G401.6 (cell line): ENCODE measurements around the gene ZBTB39.
A peak's percentile ranks its signal among the peaks of the same experiment; 100 is the strongest.
"Not testable (repeated sequence)": the region's sequence is repeated elsewhere in the genome, so short reads cannot be mapped to it uniquely, and the experiment has no call there.

ENCODE experiments used
- FAIRE-seq: peaks from 2 replicates; lab custom pipeline; 2012; peaks lifted over from hg19 to GRCh38; lab: Jason Lieb, UNC

Gene ZBTB39

DNA sequence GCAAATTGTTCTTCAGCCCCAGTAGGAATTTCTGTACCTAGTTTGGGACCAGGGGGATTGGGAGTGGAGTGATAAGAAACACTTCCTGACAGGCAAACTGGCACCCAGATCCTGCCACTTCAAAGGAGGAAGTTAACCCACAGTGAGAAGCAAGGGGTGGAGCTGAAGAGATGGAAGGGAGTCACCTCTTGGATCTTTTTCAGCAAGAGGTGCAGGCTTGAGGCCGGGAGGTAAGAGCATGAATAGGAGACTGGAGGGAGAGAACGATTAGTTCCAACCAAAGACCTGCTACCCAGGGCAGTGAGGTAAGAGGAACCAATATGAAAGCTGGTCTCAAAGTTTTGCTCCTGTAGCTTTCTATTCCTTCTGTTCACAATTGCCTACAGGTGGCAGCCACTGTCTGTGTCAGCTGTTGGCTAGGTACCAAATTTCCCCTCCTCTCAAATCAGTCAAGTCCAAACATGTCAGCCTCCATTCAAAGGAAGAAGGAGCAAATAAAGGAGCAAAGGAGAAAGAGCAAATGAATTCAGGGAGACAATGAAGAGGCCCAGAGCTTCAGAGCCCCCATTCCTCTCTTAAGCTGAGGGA lies 24.9 kb upstream of the ZBTB39 start:
- no peak for FAIRE-seq

DNA sequence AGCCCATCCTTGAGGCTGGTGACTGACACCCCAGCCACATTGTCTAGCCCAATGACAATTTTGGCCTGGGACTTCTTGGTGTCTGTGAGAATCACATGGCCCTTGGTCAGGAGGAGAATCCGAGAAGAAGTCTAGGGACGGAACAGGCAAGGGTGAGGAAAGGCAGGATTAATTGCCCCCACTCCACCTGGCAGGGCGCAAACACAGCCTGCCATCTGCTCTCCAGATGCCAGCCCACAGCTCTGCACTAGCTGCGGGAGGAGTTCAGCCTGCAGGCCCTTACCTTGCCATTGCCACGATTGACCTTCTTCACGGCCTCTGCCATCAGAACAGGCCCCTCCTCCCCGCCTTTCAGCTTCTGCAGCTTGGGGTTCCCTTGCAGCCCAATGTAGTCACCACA lies 23.1 kb upstream of the ZBTB39 start:
- FAIRE-seq = no peak

DNA sequence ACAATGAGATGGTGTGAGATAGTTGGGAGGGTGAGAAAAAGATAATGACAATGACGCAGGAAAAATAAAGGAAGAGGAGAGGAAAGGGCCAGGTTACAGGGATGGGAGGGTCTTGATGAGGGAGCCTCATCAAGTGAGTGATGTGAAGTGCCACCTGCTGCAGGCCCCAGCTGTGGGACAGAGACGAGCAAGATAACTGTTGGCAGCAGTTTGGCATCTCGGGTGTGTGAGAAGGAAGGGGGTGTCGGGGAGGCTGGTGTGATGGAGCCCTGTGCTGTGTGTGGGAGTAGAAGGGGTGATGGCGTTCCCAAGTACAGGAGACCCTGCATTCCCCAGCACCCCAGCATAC lies 21.4 kb upstream of the ZBTB39 start:
- FAIRE-seq = no peak

DNA sequence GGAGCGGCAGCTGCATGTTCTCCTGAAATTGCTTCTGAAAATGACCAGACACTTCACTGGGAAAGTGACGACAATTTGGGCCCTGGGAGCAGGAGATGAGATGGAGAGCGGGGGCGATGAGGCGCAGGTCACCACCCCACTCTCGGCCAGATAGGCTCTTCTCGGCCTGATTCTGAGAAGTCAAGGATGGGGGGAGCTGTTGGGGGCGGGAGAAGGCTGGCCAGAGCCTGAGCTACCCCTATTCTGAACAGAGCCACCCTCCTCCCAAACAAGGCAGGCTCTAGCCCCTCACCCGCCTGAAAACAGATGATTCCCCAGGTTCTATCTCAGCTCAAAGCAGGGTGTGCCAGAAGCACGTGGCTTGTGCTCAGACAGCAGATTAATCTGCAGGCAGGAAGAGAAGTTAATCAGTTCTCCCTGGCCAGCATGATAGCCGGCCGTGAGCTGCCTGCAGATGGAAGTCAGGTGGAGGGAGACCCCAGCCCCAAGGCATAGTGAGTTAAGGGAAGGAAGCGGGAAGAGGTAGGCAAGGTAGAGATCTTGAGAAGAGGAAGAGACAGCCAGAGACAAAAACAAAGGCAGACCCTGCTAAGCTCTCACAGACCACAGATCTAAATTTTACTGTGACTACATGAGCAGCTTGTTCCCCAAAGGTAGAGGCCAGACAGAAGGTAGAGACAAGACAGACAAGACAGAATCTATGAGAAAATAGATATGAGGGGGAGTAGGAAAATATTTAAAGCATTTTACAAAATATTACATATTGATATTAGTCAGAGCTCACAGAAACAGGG lies 20.9 kb upstream of the ZBTB39 start:
- no peak for FAIRE-seq

DNA sequence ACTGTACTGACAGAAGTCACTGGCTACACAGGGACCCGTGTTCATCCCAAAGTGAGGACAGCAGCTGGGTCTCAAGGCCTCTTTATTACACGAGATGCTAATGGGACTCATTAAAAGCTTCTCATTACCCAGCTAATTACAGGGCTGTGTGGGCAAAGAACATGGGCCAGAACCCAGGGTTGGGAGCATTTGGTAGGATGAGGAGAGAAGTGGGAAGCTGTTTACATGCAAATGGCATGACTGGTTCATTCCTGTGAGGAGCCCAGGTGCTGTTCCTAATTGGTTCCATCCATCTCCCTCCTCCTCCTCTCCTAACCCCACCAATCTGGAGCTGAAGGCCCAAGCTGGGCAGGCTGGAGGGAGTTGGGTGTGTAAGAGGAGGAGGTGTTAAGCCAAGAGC lies 18.9 kb upstream of the ZBTB39 start:
- FAIRE-seq = no peak

DNA sequence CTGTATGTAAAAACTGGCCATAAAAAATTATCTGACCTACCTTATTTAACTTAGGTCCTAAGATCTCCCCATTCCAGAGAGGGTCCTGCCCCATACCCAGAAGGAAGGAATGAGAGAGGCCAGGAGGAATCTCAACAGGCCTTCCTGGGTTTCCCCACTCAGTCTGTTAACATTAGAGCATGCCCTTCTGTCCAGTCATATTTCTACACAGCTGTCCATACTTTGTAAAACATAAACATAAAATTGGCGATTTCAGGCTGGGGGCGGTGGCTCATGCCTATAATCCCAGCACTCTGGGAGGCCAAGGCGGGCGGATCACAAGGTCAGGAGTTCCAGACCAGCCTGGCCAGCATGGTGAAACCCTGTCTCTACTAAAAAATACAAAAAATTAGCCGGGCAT lies 16.0 kb upstream of the ZBTB39 start:
- FAIRE-seq = not testable (repeated sequence)

DNA sequence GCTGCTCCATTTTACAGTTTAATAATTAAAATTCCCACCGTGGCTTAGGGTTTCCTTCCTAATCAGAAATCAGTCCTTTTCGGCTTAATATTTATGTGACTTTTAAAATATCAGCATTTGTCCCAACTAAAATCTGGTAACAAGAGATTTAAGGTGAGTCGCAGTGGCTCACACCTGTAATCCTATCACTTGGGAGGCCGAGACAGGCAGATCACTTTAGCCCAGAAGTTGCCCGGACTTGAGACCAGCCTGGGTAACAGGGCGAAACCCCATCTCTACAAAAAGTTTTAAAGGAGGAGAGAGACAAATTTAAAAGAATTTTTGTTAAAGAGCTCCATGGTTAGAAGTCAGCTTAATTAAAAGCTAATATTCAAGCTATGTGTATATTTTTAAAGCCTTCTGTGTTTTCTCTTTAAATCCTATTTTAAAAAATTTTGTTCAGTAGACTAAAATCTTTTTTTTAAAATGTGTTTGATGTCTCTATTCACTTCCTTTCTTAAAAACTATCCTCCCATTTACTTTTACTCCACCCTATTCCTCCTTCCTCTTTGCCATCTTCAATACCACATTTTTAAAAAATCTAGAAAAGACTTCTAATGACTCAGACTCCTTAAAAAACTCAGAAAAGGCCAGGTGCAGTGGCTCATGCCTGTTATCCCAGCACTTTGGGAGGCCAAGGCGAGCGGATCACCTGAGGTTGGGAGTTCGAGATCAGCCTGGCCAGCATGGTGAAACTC lies 13.8 kb upstream of the ZBTB39 start:
- FAIRE-seq = no peak

DNA sequence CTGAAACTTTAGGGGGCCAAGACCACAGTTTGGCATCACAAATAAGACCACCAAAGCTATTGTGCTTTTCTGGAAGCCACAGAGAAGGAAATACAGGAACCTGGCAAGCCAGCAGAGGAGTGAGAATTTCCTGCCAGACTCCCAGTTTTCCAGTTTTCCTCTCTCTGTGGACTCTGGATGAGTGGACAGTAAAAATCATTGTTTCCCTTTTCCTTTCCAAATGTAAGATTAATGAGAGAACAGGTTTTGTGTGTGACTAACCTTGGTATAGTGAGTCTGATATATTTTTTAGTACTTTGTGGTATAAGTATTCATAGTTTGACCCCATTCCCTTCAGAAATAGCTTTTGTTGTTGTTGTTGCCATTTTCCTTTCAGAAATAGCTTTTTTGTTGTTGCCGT lies 12.6 kb upstream of the ZBTB39 start:
- no peak for FAIRE-seq

DNA sequence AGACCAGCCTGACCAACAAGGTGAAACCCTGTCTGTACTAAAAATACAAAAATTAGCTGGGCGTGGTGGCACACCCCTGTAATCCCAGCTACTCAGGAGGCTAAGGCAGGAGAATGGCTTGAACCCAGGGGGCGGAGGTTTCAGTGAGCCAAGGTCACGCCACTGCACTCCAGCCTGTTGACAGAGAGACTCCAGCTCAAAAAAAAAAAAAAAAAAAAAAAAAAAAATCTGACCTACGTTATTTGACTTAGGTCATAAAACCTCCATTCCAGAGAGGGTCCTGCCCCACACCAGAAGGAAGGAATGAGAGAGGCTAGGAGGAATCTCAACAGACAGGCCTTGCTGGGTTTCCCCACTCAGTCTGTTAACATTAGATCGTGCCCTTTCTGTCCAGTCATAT lies 12.0 kb upstream of the ZBTB39 start:
- not testable (repeated sequence) for FAIRE-seq

DNA sequence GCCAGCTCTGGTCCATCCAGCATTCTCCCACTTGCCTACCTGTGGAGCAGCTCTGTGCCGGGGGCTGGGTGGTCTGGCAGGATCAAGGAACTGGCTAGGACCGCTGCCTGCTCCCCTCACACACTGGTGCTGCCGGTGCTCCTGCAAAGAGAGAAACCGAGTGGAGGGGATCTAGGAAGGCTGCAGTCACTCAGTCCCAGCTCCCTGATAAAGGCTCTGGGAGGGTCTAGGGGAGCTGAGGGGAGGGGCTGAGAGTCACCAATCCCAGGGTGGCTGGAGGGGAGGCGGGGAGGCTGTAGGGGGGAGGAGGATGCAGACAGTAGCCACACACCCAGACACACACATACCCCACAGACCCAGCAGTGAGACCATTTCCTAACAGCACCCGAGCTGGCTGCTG lies 10.0 kb upstream of the ZBTB39 start, which contains the start of gene TAC3:
TAC3 (minus strand) TSS at position 182 of the 400 bp plus-strand sequence. CDS start 732 bp downstream, outside the sequence.
- FAIRE-seq = no peak

DNA sequence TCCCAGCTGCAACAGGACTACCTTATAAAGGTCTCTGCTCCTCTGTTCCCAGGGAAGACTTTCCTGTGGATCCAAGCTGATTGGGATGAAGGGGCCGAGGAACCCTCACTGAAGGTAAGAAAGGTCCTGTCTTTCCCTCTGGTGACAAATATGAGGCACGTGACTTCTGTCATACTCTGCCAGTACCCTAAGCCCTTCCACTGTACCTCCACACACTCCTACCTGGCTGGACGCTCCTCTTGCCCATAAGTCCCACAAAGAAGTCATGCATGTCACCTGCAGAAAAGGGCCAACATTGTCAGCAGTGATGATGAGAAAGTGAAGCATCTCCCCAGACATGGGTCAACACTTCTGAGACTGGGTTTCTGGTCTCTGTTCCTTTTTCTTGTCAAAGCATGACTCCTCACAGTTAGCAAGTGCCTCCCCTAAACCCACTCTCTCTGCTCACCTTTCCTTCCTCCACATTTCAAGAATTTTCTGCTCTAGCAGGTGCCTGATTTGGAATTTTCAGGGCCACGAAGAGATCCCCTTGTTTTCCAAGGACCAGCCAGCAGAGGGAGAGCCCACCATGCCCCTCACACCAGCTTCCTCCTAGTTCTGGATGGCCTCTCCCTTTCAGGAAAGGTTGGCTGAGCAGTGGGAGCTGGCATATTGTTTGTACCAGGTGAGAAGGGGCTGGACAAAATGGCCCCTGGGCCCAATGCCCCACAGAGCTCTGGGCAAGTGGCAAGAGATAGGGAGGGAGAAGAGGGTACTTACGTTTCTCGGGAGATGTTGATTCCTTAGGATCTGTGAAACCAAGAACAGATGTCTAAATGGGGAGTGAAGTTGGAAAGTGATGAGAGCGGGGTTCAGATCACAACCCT lies 6.5 kb upstream of the ZBTB39 start:
- FAIRE-seq = no peak

DNA sequence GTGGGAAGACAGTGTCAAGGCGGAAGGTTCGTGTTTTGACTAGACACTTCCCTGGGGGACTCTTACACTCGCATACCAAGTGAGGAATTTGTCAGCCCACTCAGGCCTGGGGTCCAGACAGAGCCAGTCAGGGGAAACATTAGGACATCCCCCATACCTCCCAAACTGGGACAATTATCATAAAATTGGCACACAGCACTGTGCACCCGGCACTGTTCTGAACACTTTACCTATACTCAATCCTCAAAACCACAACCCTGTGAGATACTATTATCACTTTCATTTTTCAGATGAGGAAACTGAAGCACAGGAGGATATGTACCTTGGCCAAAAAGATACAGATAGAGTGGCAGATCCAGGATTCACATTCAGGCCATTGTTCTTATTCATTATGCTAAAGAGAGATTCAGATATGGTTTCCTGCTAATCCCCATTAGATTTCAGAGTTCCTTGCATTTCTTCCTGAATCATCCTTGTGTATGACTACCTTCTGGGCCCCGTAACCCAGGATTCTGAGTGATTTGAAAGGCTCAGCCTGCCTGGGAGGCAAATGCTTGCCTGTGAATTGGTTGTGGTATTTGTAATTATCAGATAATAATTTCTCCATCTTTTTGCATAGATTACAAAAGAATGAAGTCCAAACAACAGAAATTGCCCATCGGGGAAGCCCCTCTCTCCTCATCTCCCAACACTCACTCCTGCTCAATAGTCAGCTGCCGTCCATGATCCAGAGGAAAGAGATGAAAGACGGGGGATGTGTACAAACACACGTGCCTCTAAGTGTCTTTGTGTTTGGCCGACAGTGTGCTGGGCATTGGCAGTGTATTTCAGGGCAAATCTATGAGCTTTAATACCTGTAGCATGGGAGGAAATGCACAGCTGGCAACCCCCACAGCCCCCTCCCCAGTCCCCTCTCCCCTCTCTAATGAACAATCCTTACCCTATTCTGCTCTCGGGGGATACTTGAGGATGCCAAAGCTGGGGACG lies 5.4 kb upstream of the ZBTB39 start:
- FAIRE-seq = no peak

DNA sequence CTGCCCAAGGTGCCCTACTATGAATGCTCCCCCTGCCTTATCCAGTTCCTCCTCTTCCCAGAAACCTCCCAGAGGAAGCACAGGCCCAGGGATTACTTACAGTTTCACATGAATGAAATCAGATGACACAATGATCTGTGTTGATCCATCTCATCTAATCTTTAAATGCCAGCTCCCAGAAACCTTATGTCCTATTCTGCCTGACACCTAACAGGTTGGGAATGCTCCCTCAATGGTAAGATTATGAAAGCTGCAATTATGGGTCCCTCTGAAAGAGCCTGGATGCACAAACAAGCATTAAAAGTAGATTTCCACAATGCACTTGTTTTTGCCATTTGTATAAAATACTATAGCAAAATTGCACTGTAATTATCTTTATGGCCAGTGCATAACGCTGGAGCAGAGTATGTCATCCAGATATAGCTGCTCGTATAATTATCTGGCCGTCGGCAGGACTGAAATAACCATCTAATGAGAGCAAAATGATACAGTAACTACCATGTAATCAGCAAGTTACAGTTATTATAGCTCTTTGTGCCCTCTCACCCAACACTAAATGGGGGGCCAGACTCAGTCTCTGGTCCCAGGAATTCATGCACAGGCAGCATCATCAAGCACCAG lies 4.4 kb upstream of the ZBTB39 start:
- FAIRE-seq = no peak

DNA sequence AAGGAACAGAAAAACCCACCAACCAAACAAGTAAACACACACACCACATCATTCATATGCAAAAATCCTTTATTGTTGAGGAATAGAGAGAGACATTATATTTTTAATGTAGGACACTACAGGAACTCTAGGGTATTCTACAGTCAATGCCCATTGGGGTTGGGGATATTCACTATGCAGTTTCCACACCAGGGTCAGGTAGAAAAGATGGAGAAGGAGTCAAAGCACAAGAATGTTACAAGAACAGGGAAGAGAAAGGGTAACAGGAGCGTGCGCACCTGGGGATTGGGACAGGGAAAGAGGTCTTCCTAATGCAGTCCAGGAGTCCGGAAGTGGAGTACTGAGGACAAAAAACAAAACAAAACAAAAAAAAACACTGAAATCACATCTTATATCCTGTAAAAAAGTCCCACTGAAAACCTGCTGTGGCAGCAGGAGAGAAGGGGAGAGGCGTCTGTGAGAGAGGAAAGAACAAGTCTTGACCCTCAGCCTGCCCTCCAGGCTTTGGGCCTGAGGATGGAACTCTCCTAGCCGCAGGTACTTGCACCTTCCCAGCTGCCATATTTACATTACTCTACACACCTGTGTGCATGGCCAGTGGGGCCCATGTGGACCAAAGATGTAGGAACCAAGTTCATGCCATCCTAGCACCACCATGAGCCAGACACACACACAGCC lies 3.7 kb upstream of the ZBTB39 start:
- no peak for FAIRE-seq

DNA sequence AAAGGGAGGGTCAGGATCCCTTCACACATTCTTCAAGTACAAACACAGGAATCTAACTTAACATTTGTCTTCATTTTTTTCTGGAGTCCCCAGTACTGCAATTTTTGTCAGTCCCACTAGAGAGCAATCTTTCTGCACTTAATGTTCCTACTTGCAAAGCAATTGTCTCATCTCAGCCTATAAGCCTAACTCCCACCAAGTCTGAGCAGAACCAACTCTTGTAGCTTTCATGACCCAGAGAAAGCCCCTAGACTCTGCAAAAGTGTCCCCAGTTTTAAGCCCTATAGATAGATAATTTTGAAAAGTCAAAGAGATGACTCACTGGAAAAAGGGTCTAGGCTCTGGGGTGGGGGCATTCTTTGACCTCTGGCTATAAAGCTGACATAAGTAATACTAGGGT lies 1.8 kb upstream of the ZBTB39 start:
- FAIRE-seq = peak; percentile 87

DNA sequence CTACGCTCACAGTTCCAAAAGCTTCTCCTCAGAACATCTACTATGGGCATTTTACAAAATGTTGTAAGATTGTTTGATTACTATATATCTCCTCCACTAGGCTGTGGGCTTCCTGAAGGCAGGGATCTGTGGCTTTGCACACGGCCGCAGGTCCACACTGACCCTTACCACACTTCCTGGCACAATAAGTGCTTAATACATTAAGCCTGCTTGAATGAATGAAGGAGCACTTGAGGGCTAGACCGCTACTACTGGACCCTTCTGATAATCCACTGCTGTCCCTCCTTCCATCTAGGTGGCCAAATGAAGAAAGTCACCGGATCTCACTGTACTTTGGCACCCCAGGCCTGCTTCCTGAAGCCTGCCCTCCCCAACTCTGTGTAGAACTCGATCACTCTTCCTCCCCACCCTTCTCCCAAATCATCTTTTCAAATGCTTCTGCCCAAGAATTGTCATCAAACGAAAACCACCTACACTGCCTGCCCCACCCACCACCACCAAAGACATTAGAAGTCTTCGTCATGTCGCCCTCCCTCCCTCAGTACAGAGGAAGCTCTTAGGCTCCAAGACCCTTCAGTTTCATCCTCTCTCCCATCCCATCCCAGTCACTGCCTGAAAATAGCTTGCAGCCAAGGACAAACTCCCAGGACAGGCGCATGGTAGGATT lies 596 bp upstream of the ZBTB39 start:
- no peak for FAIRE-seq

DNA sequence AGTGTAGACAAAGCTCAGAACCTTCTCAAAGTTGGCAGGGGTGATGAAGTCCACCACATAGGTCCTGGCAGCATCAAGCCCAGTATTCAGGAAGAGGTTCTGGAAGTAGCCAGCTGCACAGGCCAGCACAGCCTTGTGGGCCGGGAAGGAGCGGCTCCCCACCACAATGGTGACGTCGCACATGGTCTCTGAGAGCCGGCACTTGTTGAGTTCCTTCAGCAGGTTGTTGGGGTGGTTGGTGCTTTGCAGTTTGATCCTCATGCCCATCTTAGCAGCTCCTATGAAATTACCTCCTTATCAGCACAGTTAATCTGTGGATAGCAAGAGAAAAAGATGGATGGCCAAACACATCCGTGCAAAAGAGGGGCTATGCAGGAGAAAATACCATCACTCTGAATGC lies 1.7 kb downstream of the ZBTB39 start:
- FAIRE-seq = no peak

DNA sequence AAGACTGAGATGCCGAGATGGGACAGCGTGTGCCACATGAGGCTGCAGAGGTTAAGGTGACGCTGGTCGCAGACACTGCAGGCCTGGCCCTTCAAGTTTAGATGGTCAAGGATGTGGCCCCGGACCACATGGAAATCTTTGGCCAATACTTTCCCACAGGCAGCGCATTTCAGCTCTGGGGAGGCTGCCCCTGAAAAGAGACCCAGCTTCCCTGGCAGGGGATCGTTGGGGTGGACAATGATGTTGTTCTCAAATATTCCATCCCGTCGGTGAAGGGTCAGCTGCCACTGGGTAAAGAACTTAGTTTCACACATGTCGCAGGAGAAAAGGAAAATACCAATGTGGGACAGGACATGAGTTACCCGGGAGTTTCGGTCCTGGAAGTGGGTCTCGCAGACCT lies 3.0 kb downstream of the ZBTB39 start:
- no peak for FAIRE-seq

DNA sequence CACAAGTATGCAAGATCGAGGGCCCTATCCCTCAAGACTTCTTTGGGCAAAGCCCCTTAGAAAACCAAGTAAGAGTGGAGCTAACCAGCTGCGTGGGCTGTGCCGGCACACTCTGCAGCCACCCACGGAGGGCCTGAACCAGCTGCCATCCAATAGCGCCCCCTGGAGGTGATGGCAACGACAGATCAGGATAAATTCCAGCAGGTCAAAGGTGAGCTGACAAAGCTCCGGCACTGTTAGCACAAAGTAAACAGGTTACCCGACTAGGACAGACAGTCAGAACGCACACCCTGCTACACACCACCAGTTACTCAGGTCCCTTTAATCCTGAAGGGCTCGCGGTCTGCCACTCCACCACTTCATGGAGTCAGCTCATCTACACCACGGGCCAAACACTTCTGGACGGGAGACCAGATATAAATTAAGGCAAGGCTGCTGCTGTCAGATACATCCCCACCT lies 4.9 kb downstream of the ZBTB39 start:
- no peak for FAIRE-seq

DNA sequence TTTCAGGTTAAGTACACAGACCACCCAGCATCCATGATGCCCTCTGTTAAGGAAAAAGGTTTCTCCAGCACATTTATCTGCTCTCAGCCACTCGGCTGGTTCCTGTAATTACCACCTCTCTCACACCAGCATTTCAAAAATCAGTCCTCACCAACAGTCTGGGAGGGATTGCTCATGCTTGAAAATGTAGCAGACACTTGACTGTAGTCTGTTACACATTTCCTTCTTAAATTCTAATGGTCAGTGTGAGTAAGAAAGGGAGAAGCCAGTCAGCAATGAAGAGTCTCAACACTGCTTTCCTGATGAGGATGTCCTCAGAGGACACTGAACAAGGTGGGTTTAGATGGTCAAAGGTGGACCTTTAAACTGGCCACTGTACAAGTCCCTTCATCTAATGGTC lies 6.0 kb downstream of the ZBTB39 start:
- no peak for FAIRE-seq
